Loucy (cell line): ENCODE results near the gene GPR55.

Experiments used
- H2AFZ ChIP-seq: fragments of 200-600 bp; sonication (generic); 2 replicates; pipeline ENCODE4 v1.6.0; 2016; ENCODE audit warnings: antibody characterized with exemption, mild to moderate bottlenecking, low read length, moderate library complexity
- H3F3A ChIP-seq: fragments of 200-600 bp; 2 replicates; pipeline ENCODE4 v1.6.0; 2016; ENCODE audit warnings: antibody characterized with exemption, low read depth, mild to moderate bottlenecking
- H3K27me3 ChIP-seq: fragments of 200-600 bp; sonication (generic); 2 replicates; pipeline ENCODE4 v1.6.1; 2014; ENCODE audit warnings: low read length, mild to moderate bottlenecking; ENCODE audit not compliant: insufficient read depth, poor library complexity, severe bottlenecking
- H3K36me3 ChIP-seq: fragments of 200-600 bp; sonication (generic); 2 replicates; pipeline ENCODE4 v1.6.1; 2016; ENCODE audit warnings: low read length; ENCODE audit not compliant: insufficient read depth
- H3K4me1 ChIP-seq: fragments of 200-600 bp; sonication (generic); 2 replicates; pipeline ENCODE4 v1.5.1; 2014; ENCODE audit warnings: low read length, mild to moderate bottlenecking; ENCODE audit not compliant: insufficient read depth, poor library complexity, severe bottlenecking
- H3K4me2 ChIP-seq: fragments of 200-600 bp; sonication (generic); 2 replicates; pipeline ENCODE4 v1.6.0; 2014; ENCODE audit warnings: antibody characterized with exemption, low read length, low read depth, mild to moderate bottlenecking; ENCODE audit not compliant: poor library complexity, severe bottlenecking
- H3K4me3 ChIP-seq: fragments of 200-600 bp; sonication (generic); 2 replicates; pipeline ENCODE4 v1.5.1; 2014; ENCODE audit warnings: low read length, mild to moderate bottlenecking, mixed read lengths; ENCODE audit not compliant: poor library complexity, severe bottlenecking
- H3K79me2 ChIP-seq: fragments of 200-600 bp; sonication (generic); 2 replicates; pipeline ENCODE4 v1.6.1; 2014; ENCODE audit warnings: low read length; ENCODE audit not compliant: insufficient read depth
- H3K9ac ChIP-seq: fragments of 200-600 bp; sonication (generic); 2 replicates; pipeline ENCODE4 v1.6.0; 2014; ENCODE audit warnings: mild to moderate bottlenecking, low read depth, low read length, moderate library complexity; ENCODE audit not compliant: poor library complexity, severe bottlenecking
- H3K9me2 ChIP-seq: fragments of 200-600 bp; sonication (generic); replicated peaks from 2 replicates; pipeline ENCODE4 v1.6.1; 2016; ENCODE audit warnings: low read depth, low read length, mixed read lengths
- H3K9me3 ChIP-seq: fragments of 200-600 bp; sonication (generic); 2 replicates; pipeline ENCODE4 v1.6.1; 2014; ENCODE audit warnings: mild to moderate bottlenecking, antibody characterized with exemption, low read length, low read depth; ENCODE audit not compliant: insufficient read depth
- H4K20me1 ChIP-seq: fragments of 200-600 bp; sonication (generic); 2 replicates; pipeline ENCODE4 v1.6.0; 2014; ENCODE audit warnings: antibody characterized with exemption, low read length, mild to moderate bottlenecking; ENCODE audit not compliant: insufficient read depth, poor library complexity, severe bottlenecking
- EZH2phosphoT487 ChIP-seq: fragments of 200-600 bp; IDR thresholded peaks from 2 replicates; pipeline ENCODE4 v1.6.1; 2018; ENCODE audit warnings: antibody characterized with exemption, mild to moderate bottlenecking, moderate library complexity, borderline replicate concordance
- TF ChIP-seq, protein P1 (sequence below): fragments of 200-600 bp; sonication (generic); conservative IDR thresholded peaks from 2 replicates; pipeline ENCODE4 v1.5.1; 2014; ENCODE audit warnings: mild to moderate bottlenecking, antibody characterized with exemption, low read length

Gene GPR55

DNA sequence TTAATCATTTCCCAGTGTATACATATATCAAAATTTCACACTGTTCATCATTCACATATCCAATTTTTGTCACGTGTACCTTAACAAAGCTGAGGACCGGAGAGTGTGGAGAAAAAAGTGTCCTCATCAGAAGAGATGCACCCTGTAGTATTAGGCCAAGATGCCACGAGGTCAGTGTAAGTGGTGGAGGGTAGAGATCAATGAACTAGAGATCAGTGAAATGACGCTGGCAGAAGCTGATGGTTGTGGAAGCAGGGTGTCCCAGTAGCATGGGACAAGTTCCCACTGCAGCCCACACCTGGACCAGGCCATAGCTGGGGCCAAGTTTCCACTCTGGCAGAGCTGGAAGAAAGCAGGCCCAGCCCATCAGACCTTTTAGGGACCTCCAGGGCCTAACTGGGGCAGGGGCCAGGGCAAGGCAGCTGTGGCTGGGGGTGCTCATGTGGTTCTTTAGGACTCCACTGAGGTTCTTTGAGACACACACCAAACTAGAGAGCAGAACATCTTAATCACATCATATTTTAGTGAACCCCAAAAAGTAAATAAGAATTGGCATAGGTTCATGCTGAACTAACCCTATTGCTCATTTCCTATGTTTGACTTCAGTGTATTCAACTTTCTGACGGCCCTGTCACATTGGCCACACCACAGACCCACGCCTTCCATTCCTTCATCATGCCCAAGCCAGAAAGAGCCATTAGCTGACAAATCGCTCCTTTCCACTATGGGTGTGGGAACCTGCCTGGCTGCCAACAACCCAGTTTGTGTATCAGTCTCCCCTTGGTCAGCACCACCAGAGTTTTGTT lies 21.6 kb upstream of the GPR55 start:
- Histone ChIP-seq H3K4me3 (no peak overlapping the region), H3K36me3 (no peaks in the 10 kb centered on the region), H3K79me2 (no peaks in the 10 kb centered on the region), H3K9me3 (no peaks in the 10 kb centered on the region), H3K9ac (no peak overlapping the region), H3K4me1 (no peaks in the 10 kb centered on the region), H2AFZ (no peak overlapping the region), H3K27me3 (no peaks in the 10 kb centered on the region), H3K9me2 (no peaks in the 10 kb centered on the region), H3K4me2 (no peak overlapping the region), H3F3A (no peaks in the 10 kb centered on the region), H4K20me1 (no peaks in the 10 kb centered on the region)
- no peak for TF ChIP-seq EZH2phosphoT487
- TF ChIP-seq, protein P1, sequence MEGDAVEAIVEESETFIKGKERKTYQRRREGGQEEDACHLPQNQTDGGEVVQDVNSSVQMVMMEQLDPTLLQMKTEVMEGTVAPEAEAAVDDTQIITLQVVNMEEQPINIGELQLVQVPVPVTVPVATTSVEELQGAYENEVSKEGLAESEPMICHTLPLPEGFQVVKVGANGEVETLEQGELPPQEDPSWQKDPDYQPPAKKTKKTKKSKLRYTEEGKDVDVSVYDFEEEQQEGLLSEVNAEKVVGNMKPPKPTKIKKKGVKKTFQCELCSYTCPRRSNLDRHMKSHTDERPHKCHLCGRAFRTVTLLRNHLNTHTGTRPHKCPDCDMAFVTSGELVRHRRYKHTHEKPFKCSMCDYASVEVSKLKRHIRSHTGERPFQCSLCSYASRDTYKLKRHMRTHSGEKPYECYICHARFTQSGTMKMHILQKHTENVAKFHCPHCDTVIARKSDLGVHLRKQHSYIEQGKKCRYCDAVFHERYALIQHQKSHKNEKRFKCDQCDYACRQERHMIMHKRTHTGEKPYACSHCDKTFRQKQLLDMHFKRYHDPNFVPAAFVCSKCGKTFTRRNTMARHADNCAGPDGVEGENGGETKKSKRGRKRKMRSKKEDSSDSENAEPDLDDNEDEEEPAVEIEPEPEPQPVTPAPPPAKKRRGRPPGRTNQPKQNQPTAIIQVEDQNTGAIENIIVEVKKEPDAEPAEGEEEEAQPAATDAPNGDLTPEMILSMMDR = no peak

DNA sequence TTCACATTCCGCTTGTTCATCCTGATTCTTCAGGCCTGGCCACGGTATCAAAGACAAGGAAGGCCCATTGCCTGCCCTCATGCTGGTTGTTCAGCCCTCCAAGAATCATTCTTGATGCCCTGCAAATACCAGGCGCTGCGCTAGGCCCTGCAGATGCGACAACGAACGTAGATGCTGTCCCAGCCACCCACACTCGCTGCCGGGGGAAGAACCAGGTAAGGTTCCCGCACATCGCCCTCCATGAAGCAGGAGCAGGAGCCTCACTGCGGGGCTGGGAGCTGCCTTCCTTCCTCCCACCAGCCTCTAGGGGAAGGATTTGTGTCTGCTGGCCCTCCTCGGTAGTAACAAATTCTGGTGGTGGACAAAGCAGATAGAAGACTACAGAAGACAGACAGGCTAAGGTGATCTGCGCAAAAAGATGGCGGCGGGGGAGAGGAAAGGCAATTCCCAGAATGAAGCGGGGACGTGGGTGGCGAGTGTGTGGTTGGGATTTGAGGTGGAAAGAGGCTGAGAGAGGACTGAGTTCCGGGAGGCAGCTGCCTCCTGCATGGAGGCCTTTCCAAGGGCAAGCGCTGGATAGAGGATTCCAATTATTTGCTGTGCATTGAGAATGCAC lies 19.8 kb upstream of the GPR55 start:
- Histone ChIP-seq H4K20me1 (no peaks in the 10 kb centered on the region), H3K4me3 (no peak overlapping the region), H3K9me3 (no peaks in the 10 kb centered on the region), H3F3A (no peaks in the 10 kb centered on the region), H3K4me1 (no peaks in the 10 kb centered on the region), H3K9ac (no peak overlapping the region), H3K4me2 (no peak overlapping the region), H3K36me3 (no peaks in the 10 kb centered on the region), H2AFZ (no peak overlapping the region), H3K27me3 (no peaks in the 10 kb centered on the region), H3K79me2 (no peaks in the 10 kb centered on the region), H3K9me2 (no peaks in the 10 kb centered on the region)
- TF ChIP-seq, protein P1 = no peak
- TF ChIP-seq EZH2phosphoT487 = no peak

DNA sequence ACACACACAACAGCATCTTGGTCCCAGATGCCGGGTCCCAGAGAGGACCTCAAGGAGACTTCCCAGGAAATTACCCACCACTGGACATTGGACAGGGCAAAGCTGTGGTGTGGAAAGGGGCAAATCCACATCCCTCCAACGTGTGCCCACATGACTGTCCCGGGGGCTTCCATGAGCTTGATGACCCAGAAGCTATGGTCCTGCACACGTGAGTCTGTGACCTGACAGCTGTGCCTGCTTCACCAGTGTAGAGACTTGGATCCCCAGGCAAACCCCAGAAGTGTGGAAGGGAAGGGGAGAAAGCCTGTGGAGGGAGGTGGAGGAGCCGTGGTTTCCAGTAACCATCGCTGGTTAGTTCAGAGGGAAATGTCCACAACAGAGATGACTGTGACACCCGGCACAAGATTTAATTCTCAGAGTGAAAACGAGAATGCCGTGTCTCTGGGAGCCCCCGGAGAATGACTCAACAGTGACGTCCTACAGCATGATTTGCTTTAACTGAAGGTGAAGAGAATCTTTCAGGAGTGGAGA lies 19.1 kb upstream of the GPR55 start:
- H4K20me1 ChIP-seq = no peaks in the 10 kb centered on the region
- H3F3A ChIP-seq = no peaks in the 10 kb centered on the region
- no peaks in the 10 kb centered on the region for H3K27me3 ChIP-seq
- H3K4me2 ChIP-seq = no peak overlapping the region
- no peaks in the 10 kb centered on the region for H3K9me3 ChIP-seq
- no peaks in the 10 kb centered on the region for H3K36me3 ChIP-seq
- no peaks in the 10 kb centered on the region for H3K79me2 ChIP-seq
- H3K9ac ChIP-seq = no peak overlapping the region
- no peaks in the 10 kb centered on the region for H3K9me2 ChIP-seq
- no peaks in the 10 kb centered on the region for H3K4me1 ChIP-seq
- TF ChIP-seq, protein P1 = no peak
- TF ChIP-seq EZH2phosphoT487 = no peak
- H2AFZ ChIP-seq = no peak overlapping the region
- no peak overlapping the region for H3K4me3 ChIP-seq
